Tibial nerve (tissue), 4 donors: ENCODE data around the gene EPN3.

ENCODE experiments used
- CTCF ChIP-seq, 5 experiments: fragments of 200-600 bp in 3 of 5; fragments of 450-650 bp in 2 of 5; sonication (generic) in 3 of 5; IDR thresholded peaks; one replicate each; pipeline ENCODE4 v1.5.1; 2016 to 2019; ENCODE audit warnings: antibody characterized with exemption in 5 of 5, mild to moderate bottlenecking in 3 of 5, moderate library complexity in 2 of 5
- EP300 ChIP-seq, 2 donors: sonication (generic); formaldehyde crosslinking; IDR thresholded peaks; one replicate each; pipeline ENCODE4 v1.6.1; 2017; ENCODE audit warnings: antibody characterized with exemption in 2 of 2, mild to moderate bottlenecking in 1 of 2
- POLR2A ChIP-seq, 2 donors: fragments of 450-650 bp; IDR thresholded peaks; one replicate each; pipeline ENCODE4 v1.6.1; 2017; ENCODE audit warnings: antibody characterized with exemption in 2 of 2, mild to moderate bottlenecking in 2 of 2, moderate library complexity in 2 of 2

- no peak for TF ChIP-seq CTCF (IDR thresholded peaks at IDR 0.05)
- TF ChIP-seq POLR2A (IDR thresholded peaks at IDR 0.05) = no peak
- no peak for TF ChIP-seq EP300 (IDR thresholded peaks at IDR 0.05)
These were observed 12.0 kb downstream of the EPN3 start for GRCh38 chr17:50544516-50544915.
